ENCODE data around the gene PIK3C3.
"Not testable (repeated sequence)": the region's sequence is repeated elsewhere in the genome, so short reads cannot be mapped to it uniquely, and the experiment has no call there.

Gene PIK3C3

DNA sequence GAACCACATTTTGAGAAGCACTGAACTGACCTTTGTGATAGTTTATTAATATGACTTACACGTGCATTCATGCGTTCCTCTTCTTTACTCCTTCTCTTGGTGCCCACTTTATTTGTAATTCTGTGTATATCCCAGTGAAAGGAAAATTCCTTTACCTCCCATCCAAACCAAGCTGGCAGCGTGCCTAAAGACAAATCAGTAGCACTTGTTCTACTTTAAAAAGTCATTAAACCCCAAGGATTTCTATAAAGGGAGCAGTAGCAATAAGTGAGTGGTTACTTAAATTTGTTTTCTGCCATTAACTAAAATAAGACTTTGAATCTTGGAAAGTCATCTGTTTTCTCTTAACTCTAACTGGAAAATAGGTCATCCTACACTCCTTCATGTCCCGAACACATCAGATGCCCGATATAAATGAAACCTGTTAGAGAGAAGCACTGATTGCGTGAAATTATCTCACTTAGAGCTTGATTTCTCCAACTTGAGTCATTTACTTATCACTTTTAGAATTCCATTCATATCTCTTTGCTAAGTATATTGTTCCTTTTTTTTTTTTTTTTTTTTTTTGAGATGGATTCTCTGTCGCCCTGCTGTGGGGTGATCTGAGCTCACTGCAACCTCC is 10.7 kb downstream of the PIK3C3 start:
- no peak for DNase-seq (ENCODE audit: low read depth)

DNA sequence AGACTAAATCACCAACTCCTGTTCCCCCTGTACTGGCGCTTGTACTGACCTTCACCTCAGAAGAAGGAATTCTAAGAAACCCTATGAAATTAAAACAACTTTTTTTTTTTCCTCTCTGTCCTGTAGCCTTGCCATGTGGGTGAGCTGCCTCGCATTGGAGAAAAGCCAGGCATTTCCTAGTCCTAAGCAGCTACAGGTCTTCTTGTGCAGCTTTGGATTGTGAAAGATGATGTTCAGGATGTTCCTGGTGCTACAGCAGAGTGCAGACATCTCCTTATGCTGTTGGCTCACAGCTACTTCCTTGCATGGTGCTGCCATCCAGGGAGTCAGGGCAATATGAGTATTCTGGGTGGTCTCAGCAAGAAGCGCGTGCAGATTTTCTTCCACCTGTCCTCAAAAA is 11.9 kb downstream of the PIK3C3 start:
- no peak for DNase-seq (ENCODE audit: low read depth)

DNA sequence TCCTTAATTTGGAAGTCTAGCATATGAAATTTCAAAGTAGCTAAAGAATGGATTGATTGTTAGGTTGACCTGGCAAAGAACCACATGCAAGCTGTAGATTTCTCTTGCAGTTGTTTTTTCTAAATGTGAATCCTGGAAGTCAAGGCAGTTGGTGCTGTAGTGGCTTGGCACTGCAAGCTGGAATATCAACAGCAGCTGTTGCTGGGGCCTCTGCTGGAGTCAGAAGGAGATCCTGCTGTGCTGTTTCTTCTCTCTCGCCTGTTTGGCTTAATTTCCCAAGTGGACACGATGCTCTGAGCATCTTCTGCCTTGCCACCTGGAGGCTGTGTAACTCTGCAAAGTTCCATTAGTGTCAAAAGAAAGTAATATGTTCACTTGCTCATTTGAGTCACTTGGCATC is 12.6 kb downstream of the PIK3C3 start:
- no peak for DNase-seq (ENCODE audit: low read depth)

DNA sequence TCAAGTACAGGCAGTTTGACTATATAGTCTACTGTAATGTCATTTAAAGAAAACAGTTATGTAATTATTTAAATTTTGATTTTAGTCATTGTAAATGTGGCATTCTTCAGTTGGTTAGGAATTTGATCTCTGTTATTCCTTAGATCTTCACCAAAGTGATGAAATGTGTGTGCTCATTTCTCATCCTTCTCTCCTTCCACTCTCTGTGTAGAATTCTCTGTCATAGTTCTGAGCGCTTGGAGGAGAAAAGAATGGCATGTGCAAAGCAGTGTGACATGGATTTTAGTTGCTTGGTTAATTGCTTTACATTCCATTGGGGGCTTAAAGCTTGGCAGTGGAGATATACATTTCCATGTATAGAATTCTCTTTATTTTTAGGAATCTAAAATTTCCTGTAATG is 14.8 kb downstream of the PIK3C3 start:
- no peak for DNase-seq (ENCODE audit: low read depth)

DNA sequence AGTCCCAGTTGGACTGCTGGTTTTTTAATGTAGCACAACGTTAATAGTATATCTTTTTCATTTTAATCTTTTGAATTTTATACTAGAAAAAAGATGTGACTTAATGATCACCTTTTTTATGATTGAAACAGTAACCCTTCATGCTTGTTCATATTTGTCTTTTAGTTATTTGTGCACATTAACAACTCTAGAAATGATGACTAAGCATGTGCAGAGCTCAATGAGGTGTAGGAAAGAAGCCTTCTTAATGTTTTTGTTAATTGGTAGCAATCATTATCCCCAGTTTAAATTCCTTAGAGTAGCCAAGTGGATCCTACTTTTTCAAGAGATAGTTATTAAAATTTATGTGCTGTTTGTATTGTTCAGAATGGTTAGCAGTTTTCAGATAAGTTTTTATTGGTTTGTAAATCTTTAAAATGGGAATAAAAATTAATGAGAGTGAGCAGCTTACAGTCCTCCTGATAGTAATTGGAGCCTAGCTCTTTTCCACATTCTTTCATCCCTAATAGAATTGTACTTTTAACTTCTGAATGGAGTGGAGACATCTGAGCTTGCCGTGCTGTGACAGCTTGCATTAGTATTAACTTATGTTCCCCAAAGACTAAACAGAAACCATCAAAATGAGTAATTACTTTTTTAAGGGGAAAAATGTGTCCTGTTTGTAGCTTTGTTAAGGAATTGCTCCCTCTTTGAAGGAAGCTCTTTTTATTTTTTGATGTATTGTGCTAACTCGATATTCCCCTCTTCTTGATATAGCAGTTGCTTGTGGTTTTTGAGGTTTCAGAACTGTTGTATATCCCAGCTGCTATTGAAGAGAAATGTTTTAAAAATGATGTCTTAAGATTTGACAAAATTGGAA is 17.3 kb downstream of the PIK3C3 start:
- no peak for DNase-seq (ENCODE audit: low read depth)

DNA sequence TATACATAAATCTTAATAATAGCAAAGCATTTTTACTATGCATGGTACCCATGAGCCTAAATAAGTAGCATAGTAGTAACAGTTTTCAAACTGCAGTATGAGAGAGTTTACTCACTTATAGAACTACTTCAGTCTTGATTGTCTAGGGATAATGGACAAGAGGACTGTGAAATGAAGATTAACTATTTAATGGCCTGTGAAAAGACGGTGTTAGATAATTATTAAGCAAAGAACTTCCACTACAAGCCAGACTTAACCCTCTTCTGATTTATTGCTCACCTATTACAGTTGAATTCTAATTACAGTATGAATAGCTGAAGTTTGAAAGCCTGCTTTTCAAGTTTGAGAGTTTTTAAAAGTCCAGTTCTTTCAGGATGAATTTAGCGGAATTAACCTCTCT is 18.9 kb downstream of the PIK3C3 start:
- DNase-seq (ENCODE audit: low read depth), result no peak

DNA sequence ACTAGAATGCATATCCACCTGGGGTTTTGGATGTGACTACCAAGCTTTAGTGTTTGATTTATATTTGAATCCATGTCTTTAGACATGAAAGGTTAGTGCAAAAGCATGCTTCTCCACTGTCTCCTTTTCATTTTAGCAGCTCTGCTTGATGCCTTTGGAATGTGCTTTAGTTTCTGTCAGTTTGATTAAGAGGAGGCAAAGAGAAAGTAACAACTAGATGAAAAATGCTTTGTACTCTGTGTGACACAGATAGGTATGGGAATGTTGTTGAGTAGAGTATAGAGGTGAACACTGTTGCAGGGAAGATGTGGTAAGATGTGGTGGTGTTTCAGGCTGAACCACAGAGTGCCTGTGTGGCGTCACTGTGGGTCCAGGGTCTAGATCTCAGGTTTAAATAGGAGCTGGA is 19.8 kb downstream of the PIK3C3 start:
- no peak for DNase-seq (ENCODE audit: low read depth)

DNA sequence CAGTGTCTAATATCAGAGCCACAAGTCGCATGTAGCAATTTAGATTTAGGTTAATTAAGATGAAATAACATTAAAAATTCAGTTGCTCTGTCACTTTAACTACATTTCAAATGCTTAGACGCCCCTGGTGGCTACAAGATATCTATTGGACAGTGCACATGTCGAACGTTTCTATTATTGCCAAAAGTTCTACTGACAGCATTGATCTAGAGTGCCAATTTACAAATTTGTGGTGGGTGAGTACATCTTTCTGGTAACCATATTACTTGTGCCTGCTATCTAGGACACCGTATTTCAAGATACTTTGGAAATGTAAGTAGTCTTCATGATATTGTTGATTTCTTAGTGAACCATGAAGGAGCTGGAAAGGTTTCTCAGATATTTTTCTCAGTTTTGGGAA is 20.2 kb downstream of the PIK3C3 start:
- no peak for DNase-seq (ENCODE audit: low read depth)

DNA sequence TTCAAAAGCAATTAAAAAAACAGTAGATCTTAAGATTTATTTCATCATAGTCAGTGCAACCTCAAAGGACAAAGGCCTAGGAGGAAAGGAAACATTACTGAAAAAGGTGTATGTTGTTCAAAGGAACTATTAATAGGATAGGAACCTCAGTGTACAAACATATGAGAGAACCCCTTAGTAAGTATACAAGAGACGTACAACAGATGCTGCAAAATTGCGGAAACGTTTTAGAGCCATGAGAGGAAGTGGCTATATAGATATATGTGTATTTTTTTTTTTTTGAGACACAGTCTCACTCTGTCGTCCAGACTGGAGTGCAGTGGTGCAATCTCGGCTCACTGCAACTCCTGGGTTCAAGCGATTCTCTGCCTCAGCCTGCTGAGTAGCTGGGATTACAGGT is 22.2 kb downstream of the PIK3C3 start:
- DNase-seq (ENCODE audit: low read depth), result no peak

DNA sequence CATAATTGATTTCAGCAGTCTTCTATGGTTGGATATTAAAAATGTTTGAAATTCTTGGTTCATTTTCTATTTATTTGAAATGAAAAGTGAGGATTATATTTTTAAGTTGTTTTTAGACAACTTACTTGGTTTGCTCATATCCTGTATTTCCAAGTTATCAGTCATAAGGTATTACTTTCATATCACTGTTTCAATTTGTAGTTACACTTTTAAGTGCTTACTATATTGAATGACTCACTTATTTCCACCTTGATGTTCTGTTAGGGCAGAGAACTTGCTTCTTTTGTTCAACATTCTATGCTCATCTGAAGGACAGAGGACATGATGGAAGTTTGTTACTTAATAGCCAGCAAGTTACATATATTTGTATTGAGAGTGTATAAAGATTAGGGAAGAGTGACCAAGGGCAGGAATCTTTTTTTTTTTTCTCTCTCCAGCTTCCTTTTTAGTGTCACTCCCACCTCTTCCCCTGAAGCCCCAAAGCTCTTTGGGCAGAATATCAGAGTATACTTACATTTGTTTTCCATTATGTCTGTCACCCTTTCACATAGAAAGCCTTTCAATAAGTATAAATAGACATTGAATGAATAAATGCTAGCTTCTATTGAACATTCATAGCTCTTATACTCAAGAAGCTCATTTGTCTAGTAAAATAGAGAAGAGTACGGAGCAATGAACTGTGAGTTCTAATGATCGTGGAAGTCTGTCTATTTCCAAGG is 28.1 kb downstream of the PIK3C3 start:
- no peak for DNase-seq (ENCODE audit: low read depth)

DNA sequence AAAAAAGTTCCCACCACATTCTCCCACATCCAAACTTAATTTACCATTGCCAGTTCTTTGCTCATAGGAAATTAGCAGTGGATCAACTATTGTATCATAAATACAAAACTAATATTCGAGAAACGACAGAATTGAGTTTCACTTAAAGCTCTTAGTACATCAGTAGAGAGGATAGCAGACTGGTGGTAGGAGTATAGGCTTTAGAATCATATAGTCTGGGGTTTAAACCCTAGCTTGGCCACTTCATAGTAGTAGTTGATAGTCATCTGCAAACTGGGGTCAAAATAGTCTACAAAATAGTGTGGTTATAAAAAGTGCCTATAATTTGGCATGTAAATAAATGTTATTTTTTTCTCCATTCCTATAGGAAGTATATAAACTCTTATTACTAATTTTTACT is 30.9 kb downstream of the PIK3C3 start:
- no peak for DNase-seq (ENCODE audit: low read depth)

DNA sequence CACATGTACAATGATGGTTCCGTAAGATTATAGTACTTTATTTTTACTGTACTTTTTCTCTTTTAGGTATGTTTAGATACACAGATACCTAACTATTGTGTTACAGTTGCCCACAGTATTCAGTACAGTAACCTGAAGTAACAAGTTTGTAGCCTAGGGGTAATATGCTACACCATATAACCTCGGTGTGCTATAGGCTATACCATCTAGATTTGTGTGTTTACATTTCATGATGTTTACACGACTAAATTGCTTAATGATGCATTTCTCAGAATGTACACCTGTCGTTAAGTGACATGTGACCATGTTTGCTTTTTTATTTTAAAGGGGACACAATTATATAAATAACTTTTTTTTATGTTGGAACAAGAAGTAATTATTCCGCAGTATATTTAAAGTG is 34.5 kb downstream of the PIK3C3 start:
- no peak for DNase-seq (ENCODE audit: low read depth)

DNA sequence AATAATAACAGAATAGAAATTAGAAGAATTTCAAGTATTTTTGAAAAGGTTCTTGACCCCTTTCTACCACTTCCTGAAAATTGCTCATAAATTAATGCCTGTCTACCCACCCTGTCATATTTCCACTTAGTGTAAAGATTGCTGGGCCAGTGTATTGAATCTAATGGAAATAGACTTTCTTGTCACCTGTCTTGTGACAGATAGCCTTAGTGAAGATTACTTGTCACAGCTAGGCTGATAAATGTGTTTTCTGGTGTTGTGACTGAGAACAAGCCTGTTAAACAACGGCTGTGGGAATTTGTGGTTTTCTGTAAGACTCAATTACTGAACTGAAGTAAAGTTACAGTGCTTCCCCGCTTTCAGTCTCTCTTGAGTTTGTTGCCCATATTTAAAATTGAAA is 37.0 kb downstream of the PIK3C3 start:
- DNase-seq (ENCODE audit: low read depth), result no peak

DNA sequence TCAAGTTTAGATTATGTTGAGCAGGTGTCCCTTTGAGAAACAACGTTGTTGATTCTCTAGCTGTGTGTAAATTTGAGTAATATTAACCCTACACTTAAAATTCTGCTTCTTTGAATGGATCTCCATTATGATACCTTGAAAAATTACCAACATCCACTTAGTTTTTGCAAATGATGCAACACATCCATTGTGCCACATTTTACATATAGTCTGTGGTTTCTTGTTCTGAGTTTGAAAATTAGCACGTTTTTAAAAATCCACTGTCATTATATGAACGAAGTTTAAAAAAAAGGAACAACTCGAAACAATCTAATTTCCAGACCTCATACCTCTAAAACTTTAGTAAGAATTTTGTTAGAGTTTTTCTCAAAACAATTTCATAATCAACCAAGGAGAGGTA is 37.7 kb downstream of the PIK3C3 start:
- DNase-seq (ENCODE audit: low read depth), result no peak

DNA sequence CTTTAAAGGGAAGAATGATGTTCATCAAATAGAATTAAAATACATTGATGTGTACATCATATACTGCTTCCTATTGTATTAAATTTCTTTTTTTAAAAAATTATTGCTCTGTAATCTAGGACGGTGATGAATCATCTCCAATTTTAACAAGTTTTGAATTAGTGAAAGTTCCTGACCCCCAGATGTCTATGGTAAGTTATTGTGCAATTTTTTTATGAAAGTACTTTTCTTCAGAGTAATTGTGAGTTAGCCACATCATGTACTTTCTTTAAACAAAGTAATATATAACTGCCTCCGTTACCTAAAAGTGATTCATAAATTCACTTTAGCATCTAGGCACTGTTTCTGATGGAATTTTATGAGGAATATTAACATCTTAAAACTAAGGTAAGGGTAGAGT is 38.1 kb downstream of the PIK3C3 start:
- DNase-seq (ENCODE audit: low read depth), result no peak

DNA sequence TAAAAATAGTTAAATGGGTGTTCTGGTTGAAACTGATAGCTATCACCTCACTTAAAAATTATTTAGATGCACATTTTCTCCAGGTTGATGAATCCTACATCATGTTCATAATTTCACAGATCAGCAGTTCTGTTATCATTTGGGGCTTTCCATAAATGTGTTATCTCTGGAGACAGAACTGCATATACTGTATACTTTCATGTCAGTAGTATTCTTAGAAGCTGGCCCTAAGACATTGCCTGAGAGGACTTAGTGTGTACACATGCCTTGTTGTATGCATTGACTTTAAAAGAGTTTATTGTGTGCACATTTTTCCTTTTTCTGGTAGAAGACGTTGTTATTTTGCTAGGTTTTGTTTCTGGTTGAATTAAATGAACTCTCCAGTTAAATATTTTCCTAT is 41.0 kb downstream of the PIK3C3 start:
- DNase-seq (ENCODE audit: low read depth), result no peak

DNA sequence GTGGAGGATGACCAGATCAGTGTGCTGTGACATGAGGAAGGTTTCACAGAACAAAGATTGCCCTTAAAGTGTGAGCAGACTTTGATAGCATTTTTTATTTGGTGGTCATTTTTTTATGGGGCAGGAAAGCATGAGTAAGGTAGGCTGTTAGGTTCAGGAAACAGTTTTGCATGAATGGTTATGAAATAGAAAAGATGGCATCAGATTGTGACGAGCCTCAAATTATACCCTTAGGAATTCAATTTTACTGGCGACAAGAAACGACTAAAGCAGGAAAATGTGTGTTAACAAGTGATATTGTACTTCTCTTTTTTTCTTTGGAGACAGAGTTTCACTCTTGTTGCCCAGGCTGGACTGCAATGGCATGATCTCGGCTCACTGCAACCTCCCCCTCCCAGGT is 44.7 kb downstream of the PIK3C3 start:
- DNase-seq (ENCODE audit: low read depth), result no peak

DNA sequence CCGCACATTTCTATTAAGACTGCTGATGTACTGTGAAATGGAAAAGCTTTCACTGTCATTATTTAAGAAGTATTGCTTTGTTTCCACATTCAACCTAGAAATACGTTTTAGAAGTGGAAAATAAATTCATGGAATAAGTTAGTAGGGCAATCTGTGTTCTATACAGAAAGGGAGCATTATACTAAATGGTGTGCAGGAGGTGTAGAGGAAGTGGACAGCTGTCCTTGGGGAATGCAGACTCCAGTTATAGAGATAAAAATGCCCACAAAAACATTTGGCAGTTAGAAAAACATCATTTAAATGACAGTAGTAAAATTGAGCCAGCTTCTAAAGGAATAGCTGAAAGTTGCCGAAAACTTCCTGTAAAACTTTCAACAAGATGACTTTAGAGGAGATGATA is 46.8 kb downstream of the PIK3C3 start:
- no peak for DNase-seq (ENCODE audit: low read depth)

DNA sequence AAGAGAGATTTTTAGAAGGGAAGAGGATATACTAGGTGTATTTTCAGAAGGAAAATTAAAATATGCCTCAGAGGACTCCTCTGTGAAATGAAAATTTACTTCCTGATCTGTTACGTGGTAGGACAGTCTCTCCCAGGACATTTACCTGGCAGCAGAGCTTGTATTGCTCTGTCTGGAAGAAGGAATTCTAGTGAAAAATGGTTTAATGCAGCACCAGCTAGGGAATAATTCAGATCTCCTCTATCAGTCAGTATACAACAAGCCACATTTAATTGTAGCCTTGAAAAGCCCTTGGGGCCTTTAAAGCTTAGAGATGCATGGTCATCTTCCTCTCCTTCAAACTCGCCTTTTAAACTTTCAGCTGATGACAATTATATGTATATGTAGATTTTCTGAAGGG is 49.6 kb downstream of the PIK3C3 start:
- DNase-seq (ENCODE audit: low read depth), result no peak

DNA sequence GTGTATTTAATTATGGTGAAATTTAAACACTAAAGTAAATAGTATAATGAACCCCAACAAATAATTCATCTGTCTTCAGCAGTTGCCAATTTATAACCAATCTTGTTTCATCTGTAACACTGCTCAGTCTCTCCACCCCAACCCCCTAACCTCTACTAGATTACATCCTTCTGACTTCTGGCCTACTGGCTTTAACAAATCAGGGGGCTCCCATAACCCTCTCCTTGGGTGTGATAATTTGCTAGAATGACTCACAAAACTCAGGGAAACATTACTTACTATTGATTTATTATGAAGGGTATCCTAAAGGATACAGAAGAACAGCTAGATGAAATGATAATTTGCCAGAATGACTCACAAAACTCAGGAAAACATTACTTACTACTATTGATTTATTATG is 50.7 kb downstream of the PIK3C3 start:
- no peak for DNase-seq (ENCODE audit: low read depth)

DNA sequence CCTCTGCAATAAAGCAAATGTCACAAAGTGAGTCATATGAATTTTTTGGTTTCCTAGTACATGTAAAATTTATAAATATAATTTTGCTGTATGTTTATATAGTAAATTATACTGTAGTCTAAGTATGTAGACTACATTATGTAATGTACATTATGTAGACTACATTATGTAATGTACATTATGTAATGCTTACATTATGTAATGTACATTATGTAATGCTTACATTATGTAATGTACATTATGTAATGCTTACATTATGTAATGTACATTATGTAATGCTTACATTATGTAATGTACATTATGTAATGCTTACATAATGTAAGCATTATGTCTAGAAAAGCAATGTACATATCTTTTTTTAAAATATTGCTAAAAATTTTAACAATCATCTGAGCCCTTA is 54.4 kb downstream of the PIK3C3 start:
- not testable (repeated sequence) for DNase-seq (ENCODE audit: low read depth)

DNA sequence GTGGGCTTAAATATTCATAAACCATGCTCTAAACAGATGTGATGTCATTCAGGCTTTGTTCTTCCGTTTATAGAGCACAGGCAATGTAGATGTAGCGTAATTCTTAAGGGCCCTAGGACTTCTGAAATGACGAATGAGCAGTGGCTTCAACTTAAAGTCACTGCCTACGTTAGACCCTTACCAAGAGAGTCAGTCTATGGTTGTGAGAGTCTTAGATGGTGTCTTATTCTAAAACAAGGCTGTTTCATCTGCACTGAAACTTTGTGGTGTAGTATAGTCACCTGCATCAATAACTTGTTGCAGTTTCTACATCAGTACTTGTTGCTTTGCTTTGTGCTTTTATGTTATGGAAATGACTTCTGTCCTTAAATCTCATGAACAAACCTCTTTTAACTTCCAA is 56.0 kb downstream of the PIK3C3 start:
- DNase-seq (ENCODE audit: low read depth), result no peak

DNA sequence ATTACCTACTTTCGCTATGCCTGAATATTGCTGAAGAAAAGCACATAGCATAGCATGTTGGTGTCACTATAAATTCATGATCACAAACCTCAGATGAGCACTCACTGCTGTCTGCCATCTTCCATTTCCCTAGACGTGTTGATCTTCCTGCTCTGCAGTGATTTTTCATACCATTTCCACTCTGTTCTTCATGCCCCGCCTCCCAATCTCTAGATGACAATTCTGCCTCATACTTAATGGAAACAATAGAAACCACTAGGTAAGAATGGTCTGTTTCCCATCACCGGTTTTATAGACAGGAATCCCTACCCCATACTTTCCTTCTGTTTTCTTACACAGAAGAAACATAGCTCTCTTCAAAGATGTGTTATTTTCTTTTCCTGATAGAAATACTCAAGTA is 63.8 kb downstream of the PIK3C3 start:
- DNase-seq (ENCODE audit: low read depth), result no peak

Data from activated T-cell treated with anti-CD3 and anti-CD28 coated beads for 24 hours (primary cell).